T-helper 1 cell (primary cell): ENCODE data around the gene SNX22.

Experiments used
- DNase-seq, 5 donors: peaks; one replicate each; pipeline ENCODE4 v3.0.0-alpha.2; 2012 to 2020

SNX22 gene

GRCh38 chr15:64134345-64134829, 17.1 kb upstream of the SNX22 start:
- DNase-seq: no peak

- no peak for DNase-seq
Observed at GRCh38 chr15:64136347-64136746, 15.2 kb upstream of the SNX22 start.

- no peak for DNase-seq
Observed at GRCh38 chr15:64137226-64137833, 14.2 kb upstream of the SNX22 start.

- no peak for DNase-seq
Observed at GRCh38 chr15:64138331-64138941, 13.1 kb upstream of the SNX22 start.

- no peak for DNase-seq
Observed at GRCh38 chr15:64141798-64142512, 9.6 kb upstream of the SNX22 start.

- no peak for DNase-seq
Observed at GRCh38 chr15:64143276-64143675, 8.3 kb upstream of the SNX22 start.

- DNase-seq: no peak
Observed at GRCh38 chr15:64144192-64144564, 7.4 kb upstream of the SNX22 start.

GRCh38 chr15:64144565-64145281, 6.8 kb upstream of the SNX22 start:
- DNase-seq: no peak

- no peak for DNase-seq
Observed at GRCh38 chr15:64146041-64146440, 5.5 kb upstream of the SNX22 start.

- DNase-seq: no peak
Observed at GRCh38 chr15:64146520-64146884, 5.0 kb upstream of the SNX22 start.

GRCh38 chr15:64146885-64147681, 4.4 kb upstream of the SNX22 start:
- DNase-seq: no peak

GRCh38 chr15:64148168-64148567, 3.4 kb upstream of the SNX22 start:
- no peak for DNase-seq

GRCh38 chr15:64148581-64148980, 3.0 kb upstream of the SNX22 start:
- DNase-seq: no peak

GRCh38 chr15:64149424-64149823, 2.1 kb upstream of the SNX22 start:
- peak in 1 of 5 donors; percentile 45 for DNase-seq

GRCh38 chr15:64149893-64150578, 1.5 kb upstream of the SNX22 start:
- DNase-seq: no peak

- DNase-seq: no peak
Observed at GRCh38 chr15:64152507-64153387, 1.2 kb downstream of the SNX22 start.

GRCh38 chr15:64153480-64154367, 2.2 kb downstream of the SNX22 start:
- peak; percentile 74 to 89 (median 86) for DNase-seq

GRCh38 chr15:64155802-64156651, 4.5 kb downstream of the SNX22 start:
- DNase-seq: no peak
